ACC112 (cell line): Measurements from ENCODE around the gene GOLGA8N.
"Not testable (repeated sequence)": the region's sequence is repeated elsewhere in the genome, so short reads cannot be mapped to it uniquely, and the experiment has no call there.

Experiments
- H2AFZ ChIP-seq: fragments of 200-600 bp; sonication (generic); one replicate; pipeline ENCODE4 v1.6.0; 2017; ENCODE audit warnings: antibody characterized with exemption, low read length; ENCODE audit not compliant: unreplicated experiment
- H3K27ac ChIP-seq: fragments of 200-600 bp; sonication (generic); 2 replicates; pipeline ENCODE4 v1.5.1; 2014; ENCODE audit warnings: low read depth, mild to moderate bottlenecking, antibody characterized with exemption, low read length, moderate library complexity
- H3K27me3 ChIP-seq: fragments of 200-600 bp; sonication (generic); 2 replicates; pipeline ENCODE4 v1.6.1; 2014; ENCODE audit warnings: mild to moderate bottlenecking, antibody characterized with exemption, low read length, moderate library complexity, mixed read lengths; ENCODE audit not compliant: insufficient read depth
- H3K36me3 ChIP-seq: fragments of 200-600 bp; sonication (generic); 2 replicates; pipeline ENCODE4 v1.6.1; 2016; ENCODE audit warnings: mild to moderate bottlenecking, antibody characterized with exemption, low read length, moderate library complexity, mixed read lengths; ENCODE audit not compliant: insufficient read depth
- H3K4me1 ChIP-seq: fragments of 200-600 bp; sonication (generic); one replicate; pipeline ENCODE4 v1.6.1; 2016; ENCODE audit warnings: low read length, mixed read lengths; ENCODE audit not compliant: insufficient read depth, unreplicated experiment, control insufficient read depth
- H3K4me3 ChIP-seq: fragments of 200-600 bp; sonication (generic); 2 replicates; pipeline ENCODE4 v1.5.1; 2014; ENCODE audit warnings: mild to moderate bottlenecking, low read depth, low read length
- H3K79me2 ChIP-seq: fragments of 200-600 bp; sonication (generic); one replicate; pipeline ENCODE4 v1.6.0; 2016; ENCODE audit warnings: low read length; ENCODE audit not compliant: control insufficient read depth, unreplicated experiment, insufficient read depth

Gene GOLGA8N

GRCh38 chr15:32615051-32615870 is 22.0 kb downstream of the GOLGA8N start, which contains the start of gene ARHGAP11A:
Gene ARHGAP11A (plus strand): TSS chr15:32615504. CDS start chr15:32616212, 708 bp downstream.
- Histone ChIP-seq H3K79me2 (peaks cover 41% of the 10 kb centered on the region), H3K4me3 (peak within 1 kb of the TSS; percentile 81), H3K27ac (peak within 1 kb of the TSS; percentile 76), H2AFZ (peak within 1 kb of the TSS; percentile 81)
- H3K4me1 ChIP-seq, H3K27me3 ChIP-seq, H3K36me3 ChIP-seq: not testable (repeated sequence)

DNA sequence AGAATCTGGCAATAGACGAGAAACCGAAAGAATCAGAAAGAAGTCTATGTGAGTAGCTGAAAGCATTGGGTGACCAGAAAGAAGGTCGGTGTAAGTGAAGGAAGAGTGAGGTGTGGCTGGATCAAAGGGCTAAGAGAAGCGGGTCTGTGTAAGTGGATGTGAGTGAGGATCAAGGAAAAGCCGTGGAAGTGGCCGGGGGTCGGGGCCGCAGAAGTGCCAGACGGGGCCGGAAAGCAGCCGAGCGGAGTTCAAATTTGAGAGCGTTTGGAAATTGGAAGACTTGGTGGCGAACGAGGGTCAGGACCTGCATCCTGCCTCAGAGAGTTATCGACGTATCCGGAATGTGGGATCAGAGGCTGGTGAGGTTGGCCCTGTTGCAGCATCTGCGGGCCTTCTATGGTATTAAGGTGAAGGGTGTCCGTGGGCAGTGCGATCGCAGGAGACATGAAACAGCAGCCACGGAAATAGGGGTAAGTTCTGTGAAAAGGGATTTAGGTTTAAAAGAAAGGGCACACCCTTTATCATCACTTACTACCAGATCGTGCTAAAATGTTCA is 22.7 kb downstream of the GOLGA8N start:
- not testable (repeated sequence) for H3K4me1 ChIP-seq, H3K27me3 ChIP-seq, H2AFZ ChIP-seq, H3K36me3 ChIP-seq
- Histone ChIP-seq H3K79me2 (peaks cover 41% of the 10 kb centered on the region), H3K27ac (peak overlapping the region; percentile 25), H3K4me3 (peak overlapping the region; percentile 81)

DNA sequence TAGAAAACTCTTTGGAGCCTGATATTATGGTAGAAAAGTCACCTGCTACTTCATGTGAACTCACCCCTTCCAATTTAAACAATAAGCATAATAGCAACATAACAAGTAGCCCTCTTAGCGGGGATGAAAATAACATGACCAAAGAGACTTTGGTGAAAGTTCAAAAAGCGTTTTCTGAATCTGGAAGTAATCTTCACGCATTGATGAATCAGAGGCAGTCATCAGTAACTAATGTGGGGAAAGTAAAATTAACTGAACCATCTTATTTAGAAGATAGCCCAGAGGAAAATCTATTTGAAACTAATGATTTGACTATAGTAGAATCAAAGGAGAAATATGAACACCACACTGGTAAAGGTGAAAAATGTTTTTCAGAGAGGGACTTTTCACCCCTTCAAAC is 43.2 kb downstream of the GOLGA8N start:
- H2AFZ ChIP-seq: no peak overlapping the region
- no peaks in the 10 kb centered on the region for H3K4me1 ChIP-seq
- no peak overlapping the region for H3K27ac ChIP-seq
- no peaks in the 10 kb centered on the region for H3K27me3 ChIP-seq
- H3K4me3 ChIP-seq: no peak overlapping the region
- peaks cover 13% of the 10 kb centered on the region for H3K79me2 ChIP-seq
- peaks cover 46% of the 10 kb centered on the region for H3K36me3 ChIP-seq

DNA sequence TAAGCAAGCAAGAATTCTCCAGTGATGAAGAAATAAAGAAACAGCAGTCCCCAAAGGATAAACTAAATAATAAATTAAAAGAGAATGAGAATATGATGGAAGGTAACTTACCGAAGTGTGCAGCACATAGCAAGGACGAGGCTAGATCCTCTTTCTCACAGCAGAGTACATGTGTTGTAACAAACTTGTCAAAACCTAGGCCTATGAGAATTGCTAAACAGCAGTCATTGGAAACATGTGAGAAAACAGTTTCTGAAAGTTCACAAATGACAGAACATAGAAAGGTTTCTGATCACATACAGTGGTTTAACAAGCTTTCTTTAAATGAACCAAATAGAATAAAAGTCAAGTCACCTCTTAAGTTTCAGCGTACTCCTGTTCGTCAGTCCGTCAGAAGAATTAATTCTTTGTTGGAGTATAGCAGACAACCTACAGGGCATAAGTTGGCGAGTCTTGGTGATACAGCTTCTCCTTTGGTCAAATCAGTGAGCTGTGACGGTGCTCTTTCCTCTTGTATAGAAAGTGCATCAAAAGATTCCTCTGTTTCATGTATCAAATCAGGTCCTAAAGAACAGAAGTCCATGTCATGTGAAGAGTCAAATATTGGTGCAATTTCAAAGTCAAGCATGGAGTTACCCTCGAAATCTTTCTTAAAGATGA is 43.8 kb downstream of the GOLGA8N start:
- no peaks in the 10 kb centered on the region for H3K4me1 ChIP-seq
- H3K27ac ChIP-seq: no peak overlapping the region
- H3K79me2 ChIP-seq: peaks cover 13% of the 10 kb centered on the region
- peaks cover 46% of the 10 kb centered on the region for H3K36me3 ChIP-seq
- no peaks in the 10 kb centered on the region for H3K27me3 ChIP-seq
- H3K4me3 ChIP-seq: no peak overlapping the region
- H2AFZ ChIP-seq: no peak overlapping the region

DNA sequence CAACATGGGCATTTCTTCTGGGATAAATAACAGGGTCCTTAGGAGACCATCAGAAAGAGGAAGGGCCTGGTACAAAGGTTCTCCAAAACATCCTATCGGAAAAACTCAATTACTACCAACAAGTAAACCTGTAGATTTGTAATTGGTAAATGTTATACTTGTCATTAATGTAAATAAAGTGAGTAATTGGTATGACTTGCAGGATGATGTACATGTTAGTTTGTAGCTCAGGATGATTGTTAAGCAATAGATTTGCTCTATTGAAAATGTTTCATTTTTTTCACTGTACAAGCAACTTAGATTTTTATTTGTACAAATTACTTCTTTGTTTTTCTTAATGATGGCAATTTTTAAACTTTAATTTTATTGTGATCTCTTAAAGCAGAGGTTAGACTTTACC is 44.4 kb downstream of the GOLGA8N start:
- Histone ChIP-seq H3K36me3 (peaks cover 46% of the 10 kb centered on the region), H3K27me3 (no peaks in the 10 kb centered on the region), H3K4me1 (no peaks in the 10 kb centered on the region), H3K27ac (no peak overlapping the region), H2AFZ (no peak overlapping the region), H3K4me3 (no peak overlapping the region), H3K79me2 (peaks cover 13% of the 10 kb centered on the region)

GRCh38 chr15:32641517-32642059 is 48.3 kb downstream of the GOLGA8N start, which contains the start of gene SCG5:
Gene SCG5 (plus strand): TSS chr15:32641710. CDS start chr15:32643593, 1,883 bp downstream.
- peaks cover 17% of the 10 kb centered on the region for H3K36me3 ChIP-seq

DNA sequence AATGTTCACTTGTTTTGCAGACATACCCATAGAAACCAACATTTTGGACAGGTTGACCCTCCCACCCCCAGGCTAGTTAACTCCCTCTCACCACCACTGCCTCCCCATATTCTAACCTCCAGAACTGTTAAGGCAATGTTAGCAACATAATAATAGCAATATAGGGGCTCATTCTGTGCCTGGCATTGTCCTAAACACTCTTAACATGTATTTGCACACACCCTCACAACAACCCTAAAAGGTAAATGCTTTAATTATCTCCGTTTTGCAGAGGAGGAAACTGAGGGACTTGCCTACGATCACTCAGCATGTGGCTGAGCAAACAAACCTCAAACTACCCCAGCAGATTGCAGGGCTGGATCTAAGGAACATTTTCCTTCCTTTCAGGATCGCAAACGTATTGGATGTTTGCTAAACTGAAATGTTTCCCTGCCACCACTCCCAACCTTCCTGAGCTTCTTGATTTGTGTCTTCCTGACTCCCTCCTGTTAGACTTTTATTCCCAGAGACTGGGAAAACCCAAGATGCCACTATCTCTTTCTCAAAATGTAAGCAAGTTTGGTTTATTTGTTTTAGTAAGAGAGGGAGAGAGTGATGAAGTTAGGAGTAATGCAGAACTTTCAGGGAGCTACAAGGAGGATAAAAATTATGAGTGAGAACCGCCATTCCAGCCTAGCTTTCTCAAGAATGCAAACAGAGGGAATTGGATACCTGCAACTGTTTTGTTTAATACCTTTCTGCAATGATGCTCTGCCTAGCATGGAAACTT is 49.6 kb downstream of the GOLGA8N start:
- Histone ChIP-seq H3K4me3 (no peak overlapping the region), H3K36me3 (peaks cover 11% of the 10 kb centered on the region), H3K4me1 (no peaks in the 10 kb centered on the region), H3K27ac (no peak overlapping the region), H2AFZ (no peak overlapping the region), H3K27me3 (no peaks in the 10 kb centered on the region), H3K79me2 (no peaks in the 10 kb centered on the region)

More at GRCh38 chr15:32641517-32642059, 48.3 kb downstream of the GOLGA8N start, which contains the start of gene SCG5:
- H3K27me3 ChIP-seq: no peaks in the 10 kb centered on the region
- H3K4me1 ChIP-seq: no peaks in the 10 kb centered on the region
- H3K79me2 ChIP-seq: no peaks in the 10 kb centered on the region
- H3K27ac ChIP-seq: no peak within 1 kb of the TSS
- no peak within 1 kb of the TSS for H2AFZ ChIP-seq
- H3K4me3 ChIP-seq: no peak within 1 kb of the TSS

GRCh38 chr15:32643907-32644445 is 50.7 kb downstream of the GOLGA8N start:
- no peak overlapping the region for H3K27ac ChIP-seq
- H3K4me3 ChIP-seq: no peak overlapping the region
- peaks cover 7% of the 10 kb centered on the region; the same call in 1 of the 2 replicates for H3K36me3 ChIP-seq
- no peaks in the 10 kb centered on the region for H3K27me3 ChIP-seq
- H3K79me2 ChIP-seq: no peaks in the 10 kb centered on the region
- peaks cover under 1% of the 10 kb centered on the region for H3K4me1 ChIP-seq
- no peak overlapping the region for H2AFZ ChIP-seq

GRCh38 chr15:32646291-32646690 is 53.0 kb downstream of the GOLGA8N start:
- no peak overlapping the region for H3K4me3 ChIP-seq
- H3K36me3 ChIP-seq: peaks cover 3% of the 10 kb centered on the region; the same call in 1 of the 2 replicates
- no peak overlapping the region for H2AFZ ChIP-seq
- H3K27me3 ChIP-seq: no peaks in the 10 kb centered on the region
- peaks cover 6% of the 10 kb centered on the region for H3K4me1 ChIP-seq
- no peak overlapping the region for H3K27ac ChIP-seq
- H3K79me2 ChIP-seq: no peaks in the 10 kb centered on the region

- H3K27me3 ChIP-seq: no peaks in the 10 kb centered on the region
- peaks cover 3% of the 10 kb centered on the region; the same call in 1 of the 2 replicates for H3K36me3 ChIP-seq
- H3K4me3 ChIP-seq: no peak overlapping the region
- H3K4me1 ChIP-seq: peaks cover 9% of the 10 kb centered on the region
- peak overlapping the region; percentile 84 for H2AFZ ChIP-seq
- no peak overlapping the region for H3K27ac ChIP-seq
- no peaks in the 10 kb centered on the region for H3K79me2 ChIP-seq
Measured at GRCh38 chr15:32649342-32649741, 56.1 kb downstream of the GOLGA8N start.
